ENCODE data around the gene ARHGAP40. TPM values are rescaled to one million over a fixed set of nuclear protein-coding genes. Genes with fewer than 3 reads are reported as not detected.

The ARHGAP40 gene
- total RNA-seq, 2 experiments from 2014 or later: 0.12 TPM; not detected in 1

GRCh38 chr20:38670786-38671185 is 69.2 kb downstream of the ARHGAP40 start:
- Mint-ChIP-seq H3K27me3 (peaks cover 69% of the 10 kb centered on the region), H3K4me3 (no peak overlapping the region), H3K36me3 (no peaks in the 10 kb centered on the region), H3K9me3 (peaks cover 1% of the 10 kb centered on the region), H3K27ac (no peak overlapping the region), H3K4me1 (peaks cover 6% of the 10 kb centered on the region)
- DNase-seq: no peak

GRCh38 chr20:38671186-38671585 is 69.6 kb downstream of the ARHGAP40 start:
- DNase-seq: no peak
- H3K4me1 Mint-ChIP-seq: peaks cover 6% of the 10 kb centered on the region
- no peaks in the 10 kb centered on the region for H3K36me3 Mint-ChIP-seq
- H3K4me3 Mint-ChIP-seq: no peak overlapping the region
- no peak overlapping the region for H3K27ac Mint-ChIP-seq
- peaks cover 1% of the 10 kb centered on the region for H3K9me3 Mint-ChIP-seq
- H3K27me3 Mint-ChIP-seq: peaks cover 65% of the 10 kb centered on the region

GRCh38 chr20:38671701-38672292 is 70.2 kb downstream of the ARHGAP40 start:
- Mint-ChIP-seq H3K36me3 (no peaks in the 10 kb centered on the region), H3K4me3 (no peak overlapping the region), H3K4me1 (peaks cover 6% of the 10 kb centered on the region), H3K9me3 (peaks cover 1% of the 10 kb centered on the region), H3K27me3 (peaks cover 64% of the 10 kb centered on the region), H3K27ac (no peak overlapping the region)
- DNase-seq: no peak

GRCh38 chr20:38672504-38672903 is 70.9 kb downstream of the ARHGAP40 start:
- peaks cover 64% of the 10 kb centered on the region for H3K27me3 Mint-ChIP-seq
- no peak overlapping the region for H3K4me3 Mint-ChIP-seq
- H3K27ac Mint-ChIP-seq: no peak overlapping the region
- peaks cover 1% of the 10 kb centered on the region for H3K9me3 Mint-ChIP-seq
- H3K4me1 Mint-ChIP-seq: peaks cover 6% of the 10 kb centered on the region
- DNase-seq: no peak
- H3K36me3 Mint-ChIP-seq: no peaks in the 10 kb centered on the region

GRCh38 chr20:38673261-38673660 is 71.7 kb downstream of the ARHGAP40 start:
- Mint-ChIP-seq H3K27me3 (peaks cover 57% of the 10 kb centered on the region), H3K4me3 (peak overlapping the region; percentile 78), H3K4me1 (peaks cover 6% of the 10 kb centered on the region), H3K9me3 (peaks cover 1% of the 10 kb centered on the region), H3K36me3 (no peaks in the 10 kb centered on the region), H3K27ac (no peak overlapping the region)
- DNase-seq: no peak

GRCh38 chr20:38673725-38674091 is 72.1 kb downstream of the ARHGAP40 start:
- Mint-ChIP-seq H3K9me3 (peaks cover 1% of the 10 kb centered on the region), H3K4me3 (peak overlapping the region; percentile 78), H3K4me1 (peaks cover 6% of the 10 kb centered on the region), H3K27me3 (peaks cover 55% of the 10 kb centered on the region), H3K36me3 (no peaks in the 10 kb centered on the region), H3K27ac (no peak overlapping the region)
- peak; percentile 24 for DNase-seq

GRCh38 chr20:38674092-38674764 is 72.6 kb downstream of the ARHGAP40 start:
- H3K27ac Mint-ChIP-seq: no peak overlapping the region
- H3K27me3 Mint-ChIP-seq: peaks cover 50% of the 10 kb centered on the region
- H3K9me3 Mint-ChIP-seq: peaks cover 1% of the 10 kb centered on the region
- no peaks in the 10 kb centered on the region for H3K36me3 Mint-ChIP-seq
- peak; percentile 68 for DNase-seq
- peaks cover 6% of the 10 kb centered on the region for H3K4me1 Mint-ChIP-seq
- peak overlapping the region; percentile 78 for H3K4me3 Mint-ChIP-seq

DNA sequence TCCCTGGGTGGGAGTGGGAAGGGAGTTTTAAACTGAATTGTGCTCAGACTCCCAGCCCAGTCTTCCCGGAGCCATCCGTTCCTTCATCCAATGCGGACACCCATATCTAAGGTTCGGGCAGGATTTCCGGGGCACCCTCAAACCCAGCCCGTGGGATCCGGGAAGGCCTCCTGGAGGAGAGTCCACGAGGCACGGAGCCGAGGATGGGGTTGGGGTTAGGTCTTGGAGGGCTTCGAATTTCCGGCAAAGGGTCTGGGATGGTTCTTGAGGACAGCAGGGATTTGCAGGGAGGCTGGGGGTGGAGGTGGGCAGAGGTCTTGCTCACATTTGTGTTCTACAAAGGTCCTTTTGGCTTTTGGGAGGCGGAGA is 73.1 kb downstream of the ARHGAP40 start:
- Mint-ChIP-seq H3K27ac (no peak overlapping the region), H3K9me3 (peaks cover 1% of the 10 kb centered on the region), H3K36me3 (no peaks in the 10 kb centered on the region), H3K4me3 (peak overlapping the region; percentile 69), H3K4me1 (peaks cover 6% of the 10 kb centered on the region), H3K27me3 (peaks cover 45% of the 10 kb centered on the region)
- no peak for DNase-seq

- no peak overlapping the region for H3K4me3 Mint-ChIP-seq
- no peak for DNase-seq
- peaks cover 45% of the 10 kb centered on the region for H3K27me3 Mint-ChIP-seq
- H3K4me1 Mint-ChIP-seq: peaks cover 6% of the 10 kb centered on the region
- peaks cover 1% of the 10 kb centered on the region for H3K9me3 Mint-ChIP-seq
- H3K36me3 Mint-ChIP-seq: no peaks in the 10 kb centered on the region
- no peak overlapping the region for H3K27ac Mint-ChIP-seq
Measured at GRCh38 chr20:38676576-38676975, 75.0 kb downstream of the ARHGAP40 start.

GRCh38 chr20:38680500-38681306 is 79.1 kb downstream of the ARHGAP40 start:
- H3K27ac Mint-ChIP-seq: no peak overlapping the region
- H3K4me3 Mint-ChIP-seq: no peak overlapping the region
- H3K4me1 Mint-ChIP-seq: no peaks in the 10 kb centered on the region
- H3K27me3 Mint-ChIP-seq: peaks cover 48% of the 10 kb centered on the region
- H3K36me3 Mint-ChIP-seq: no peaks in the 10 kb centered on the region
- no peaks in the 10 kb centered on the region for H3K9me3 Mint-ChIP-seq
- peak; percentile 19 for DNase-seq

DNA sequence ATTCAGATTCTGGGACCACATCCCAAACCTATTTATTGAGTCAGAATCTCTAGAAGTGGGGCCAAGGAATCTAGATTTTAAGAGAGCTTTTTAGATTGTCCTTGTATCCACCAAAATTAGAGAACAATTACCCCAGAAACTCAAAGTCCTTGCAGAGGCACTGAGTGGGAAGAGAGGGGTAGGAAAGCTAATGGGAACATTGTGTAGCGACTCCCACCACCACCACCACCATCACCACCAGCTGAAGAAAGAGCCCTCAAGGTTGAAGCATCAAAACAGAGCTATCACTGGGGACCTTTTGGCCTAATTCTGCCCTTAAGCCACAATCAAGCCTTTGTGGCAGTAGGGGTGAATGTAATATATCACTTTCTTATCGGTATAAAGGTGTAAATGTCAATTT is 83.7 kb downstream of the ARHGAP40 start:
- no peaks in the 10 kb centered on the region for H3K36me3 Mint-ChIP-seq
- peaks cover 74% of the 10 kb centered on the region for H3K27me3 Mint-ChIP-seq
- H3K27ac Mint-ChIP-seq: no peak overlapping the region
- no peak overlapping the region for H3K4me3 Mint-ChIP-seq
- no peaks in the 10 kb centered on the region for H3K4me1 Mint-ChIP-seq
- no peak for DNase-seq
- no peaks in the 10 kb centered on the region for H3K9me3 Mint-ChIP-seq

GRCh38 chr20:38685853-38686473 is 84.4 kb downstream of the ARHGAP40 start:
- DNase-seq: peak; percentile 43
- H3K36me3 Mint-ChIP-seq: no peaks in the 10 kb centered on the region
- no peak overlapping the region for H3K4me3 Mint-ChIP-seq
- no peaks in the 10 kb centered on the region for H3K9me3 Mint-ChIP-seq
- H3K27ac Mint-ChIP-seq: no peak overlapping the region
- peaks cover 75% of the 10 kb centered on the region for H3K27me3 Mint-ChIP-seq
- H3K4me1 Mint-ChIP-seq: no peaks in the 10 kb centered on the region

DNA sequence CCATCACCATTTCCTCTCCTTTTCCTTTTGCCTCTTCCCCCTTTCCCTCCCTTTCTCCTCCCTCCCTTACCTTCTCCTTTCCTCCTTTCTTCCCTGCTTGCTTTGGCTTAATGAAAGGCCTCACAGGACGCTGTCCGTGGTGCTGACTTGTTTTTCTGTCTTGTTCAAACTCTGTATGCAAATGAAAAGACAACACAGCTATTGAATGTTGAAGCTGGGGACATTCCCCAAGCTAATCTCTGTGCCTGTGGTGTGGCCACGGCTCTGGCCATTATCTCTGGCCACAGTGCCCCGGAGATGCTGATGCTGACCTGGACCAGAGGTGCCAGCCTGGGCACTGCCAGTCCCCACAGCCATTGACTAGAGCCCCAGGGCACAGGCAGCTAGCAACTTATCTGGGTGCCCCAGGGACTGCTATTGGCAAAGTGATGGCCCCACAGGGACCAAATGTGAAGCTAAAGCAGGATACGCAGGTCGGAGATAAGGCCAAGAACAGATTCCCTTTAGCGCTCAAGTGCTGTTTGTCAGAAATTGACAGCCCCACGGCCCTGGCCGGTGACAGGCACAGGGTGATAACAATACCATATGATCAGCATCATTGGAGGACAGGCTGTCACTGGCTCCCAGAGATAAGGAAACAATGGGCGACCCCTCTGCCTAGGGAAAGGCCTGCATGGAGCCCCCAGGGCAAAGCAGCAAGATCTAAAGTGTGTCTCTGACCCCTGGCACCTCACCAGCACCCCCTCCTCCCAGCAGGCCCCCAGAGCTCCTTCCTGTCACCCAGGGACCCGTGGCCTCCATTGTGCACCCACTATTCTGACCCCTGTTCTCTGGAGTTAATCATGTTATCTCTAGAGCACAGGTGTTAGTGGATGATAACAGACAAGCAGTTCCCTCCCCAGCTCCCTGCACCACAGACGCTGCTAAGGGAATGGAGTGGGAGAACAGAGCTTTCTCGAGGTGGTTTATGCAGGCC is 91.1 kb downstream of the ARHGAP40 start:
- Mint-ChIP-seq H3K27ac (no peak overlapping the region), H3K4me3 (no peak overlapping the region), H3K36me3 (no peaks in the 10 kb centered on the region), H3K4me1 (no peaks in the 10 kb centered on the region), H3K27me3 (peaks cover 39% of the 10 kb centered on the region), H3K9me3 (no peaks in the 10 kb centered on the region)
- peak; percentile 36 for DNase-seq

- no peaks in the 10 kb centered on the region for H3K4me1 Mint-ChIP-seq
Measured at GRCh38 chr20:38697306-38697705, 95.7 kb downstream of the ARHGAP40 start.

More at GRCh38 chr20:38697306-38697705, 95.7 kb downstream of the ARHGAP40 start:
- H3K9me3 Mint-ChIP-seq: no peaks in the 10 kb centered on the region
- no peak overlapping the region for H3K4me3 Mint-ChIP-seq
- no peaks in the 10 kb centered on the region for H3K36me3 Mint-ChIP-seq
- peaks cover 17% of the 10 kb centered on the region for H3K27me3 Mint-ChIP-seq
- DNase-seq: no peak
- H3K27ac Mint-ChIP-seq: no peak overlapping the region

Data from activated naive CD8-positive, alpha-beta T cell treated with anti-CD3 and anti-CD28 coated beads for 36 hours (primary cell).